HCT116 (cell line): ENCODE results near the gene MEI1. TPM values are rescaled to one million over a fixed set of nuclear protein-coding genes. Genes with fewer than 3 reads are reported as not detected.

Source experiments
- ATAC-seq: fragments of 200-7000 bp; cut with Tn5 transposase; 2 replicates; pipeline ENCODE4 v1.9.1; 2020; ENCODE audit warnings: mild to moderate bottlenecking, moderate library complexity
- BruUV-seq: library from RNA; stranded (reverse); fragments of 400-500 nt; replicated peaks from 2 replicates; lab custom pipeline; 2021; lab: Mats Ljungman, UMichigan
- CTCF ChIA-PET: fragments of 300-600 bp; sonication (Branson Sonifier 250); formaldehyde crosslinking; loops from one replicate; lab custom pipeline; 2021; ENCODE audit warnings: antibody characterized with exemption; lab: Charles Lee
- POLR2A ChIA-PET: fragments of 300-600, 350-600 bp; sonication (Branson Sonifier 250); formaldehyde crosslinking; loops from one replicate; lab custom pipeline; 2021; ENCODE audit warnings: antibody characterized with exemption; lab: Charles Lee
- RAD21 ChIA-PET, 2 experiments: fragments of 300-600 bp; sonication (Branson Sonifier 250); formaldehyde crosslinking; loops; one replicate each; lab custom pipeline; 2023; ENCODE audit warnings: low total read pairs in 2 of 2; ENCODE audit not compliant: uncharacterized antibody in 2 of 2, unreplicated experiment in 2 of 2, low non-redundant PET in 1 of 2; lab: Charles Lee
- DNase-seq: peaks from one replicate; pipeline ENCODE4 v3.0.0-alpha.2; 2010; ENCODE audit warnings: low read depth, low spot score
- H2AFZ ChIP-seq: fragments of 200-600 bp; shearing (Covaris generic), sonication (generic); 2 replicates; pipeline ENCODE4 v1.6.1; 2017; ENCODE audit warnings: low read depth, mixed run types, mixed read lengths, antibody characterized with exemption, low read length; ENCODE audit not compliant: poor library complexity, severe bottlenecking
- H3K27ac ChIP-seq: 2 replicates; pipeline ENCODE4 v1.5.1; 2012; ENCODE audit warnings: low read depth, low read length
- H3K27me3 ChIP-seq: fragments of 200-600 bp; sonication (generic); 2 replicates; pipeline ENCODE4 v1.6.1; 2016; ENCODE audit warnings: mixed run types, low read length, mixed read lengths; ENCODE audit not compliant: insufficient read depth
- H3K36me3 ChIP-seq, 2 experiments: fragments of 200-500 bp in 1 of 2; fragments of 200-600 bp in 1 of 2; sonication (Bioruptor generic) in 1 of 2; sonication (generic) in 1 of 2; 2 replicates each; pipeline versions ENCODE4 v1.5.1 to v1.6.1; 2014 to 2016; ENCODE audit warnings: low read length in 2 of 2, inconsistent platforms in 1 of 2, mixed read lengths in 1 of 2, mixed run types in 1 of 2; ENCODE audit not compliant: insufficient read depth in 2 of 2, control insufficient read depth in 1 of 2
- H3K4me1 ChIP-seq, 2 experiments: fragments of 200-600 bp in 1 of 2; sonication (generic) in 1 of 2; 2 replicates each; pipeline versions ENCODE4 v1.5.1 to v1.6.1; 2012 to 2017; ENCODE audit warnings: low read length in 2 of 2, inconsistent platforms in 1 of 2, mild to moderate bottlenecking in 1 of 2, mixed read lengths in 1 of 2, mixed run types in 1 of 2, moderate library complexity in 1 of 2; ENCODE audit not compliant: insufficient read depth in 2 of 2, control insufficient read depth in 1 of 2
- H3K4me2 ChIP-seq: fragments of 200-600 bp; sonication (generic); 2 replicates; pipeline ENCODE4 v1.6.1; 2017; ENCODE audit warnings: mixed run types, low read length, mixed read lengths
- H3K4me3 ChIP-seq, 2 experiments: fragments of 200-600 bp in 1 of 2; sonication (generic) in 1 of 2; replicated peaks in 1 of 2; 2 replicates each; pipeline ENCODE4 v1.5.1; 2011 to 2016; ENCODE audit warnings: low read length in 2 of 2, control low read depth in 1 of 2, low read depth in 1 of 2, mild to moderate bottlenecking in 1 of 2, mixed read lengths in 1 of 2, mixed run types in 1 of 2
- H3K79me2 ChIP-seq: fragments of 200-600 bp; sonication (generic); 2 replicates; pipeline ENCODE4 v1.6.1; 2017; ENCODE audit warnings: mild to moderate bottlenecking, mixed run types, low read length, moderate library complexity, mixed read lengths; ENCODE audit not compliant: insufficient read depth
- H3K9ac ChIP-seq: fragments of 200-600 bp; sonication (generic); 2 replicates; pipeline ENCODE4 v1.6.1; 2016; ENCODE audit warnings: low read length, mixed read lengths
- H3K9me2 ChIP-seq: fragments of 200-600 bp; sonication (generic), shearing (Covaris generic); 2 replicates; pipeline ENCODE4 v1.6.1; 2017; ENCODE audit warnings: mixed run types, mild to moderate bottlenecking, moderate library complexity; ENCODE audit not compliant: insufficient read depth
- H3K9me3 ChIP-seq, 2 experiments: fragments of 200-500 bp in 1 of 2; fragments of 200-600 bp in 1 of 2; sonication (Bioruptor generic) in 1 of 2; sonication (generic) in 1 of 2; 2 replicates each; pipeline ENCODE4 v1.6.1; 2014 to 2017; ENCODE audit warnings: low read length in 2 of 2, mixed read lengths in 2 of 2, inconsistent platforms in 1 of 2, low read depth in 1 of 2, mild to moderate bottlenecking in 1 of 2, mixed run types in 1 of 2, moderate library complexity in 1 of 2; ENCODE audit not compliant: control insufficient read depth in 1 of 2, insufficient read depth in 1 of 2
- H4K20me1 ChIP-seq: fragments of 200-600 bp; sonication (generic), shearing (Covaris generic); 2 replicates; pipeline ENCODE4 v1.6.1; 2017; ENCODE audit warnings: mixed run types, mild to moderate bottlenecking, moderate library complexity; ENCODE audit not compliant: insufficient read depth
- ATF3 ChIP-seq: IDR thresholded peaks from 2 replicates; pipeline ENCODE4 v1.6.1; 2012
- CBX3 ChIP-seq: IDR thresholded peaks from 2 replicates; pipeline ENCODE4 v1.6.1; 2012; ENCODE audit warnings: low read depth
- CEBPB ChIP-seq: IDR thresholded peaks from 2 replicates; pipeline ENCODE4 v1.6.1; 2012; ENCODE audit warnings: low read depth
- EGR1 ChIP-seq: IDR thresholded peaks from 2 replicates; pipeline ENCODE4 v1.6.1; 2012; ENCODE audit warnings: low read depth
- ELF1 ChIP-seq: IDR thresholded peaks from 2 replicates; pipeline ENCODE4 v1.6.1; 2012; ENCODE audit warnings: low read depth, borderline replicate concordance
- EZH2 ChIP-seq: fragments of 200-600 bp; sonication (generic); IDR thresholded peaks from 2 replicates; pipeline ENCODE4 v1.6.1; 2017; ENCODE audit warnings: antibody characterized with exemption, mixed run types
- FOSL1 ChIP-seq: IDR thresholded peaks from 2 replicates; pipeline ENCODE4 v1.6.1; 2012; ENCODE audit warnings: low read depth
- JUND ChIP-seq: IDR thresholded peaks from 2 replicates; pipeline ENCODE4 v1.6.1; 2012
- POLR2A ChIP-seq: IDR thresholded peaks from 2 replicates; pipeline ENCODE4 v1.7.0; 2011; ENCODE audit warnings: borderline replicate concordance; ENCODE audit not compliant: insufficient read depth, insufficient read length; ENCODE audit errors: extremely low read depth
- RAD21 ChIP-seq: IDR thresholded peaks from 2 replicates; pipeline ENCODE4 v1.6.1; 2012; ENCODE audit warnings: low read depth, mild to moderate bottlenecking
- REST ChIP-seq: IDR thresholded peaks from 2 replicates; pipeline ENCODE4 v1.6.1; 2012; ENCODE audit warnings: low read depth
- SIN3A ChIP-seq: IDR thresholded peaks from 2 replicates; pipeline ENCODE4 v1.6.1; 2012; ENCODE audit warnings: low read depth
- SP1 ChIP-seq: IDR thresholded peaks from 2 replicates; pipeline ENCODE4 v1.6.1; 2012; ENCODE audit warnings: low read depth
- SRF ChIP-seq: IDR thresholded peaks from 2 replicates; pipeline ENCODE4 v1.6.1; 2012; ENCODE audit warnings: low read depth
- TCF7L2 ChIP-seq: IDR thresholded peaks from 2 replicates; pipeline ENCODE4 v1.7.0; 2011; ENCODE audit warnings: borderline replicate concordance, inconsistent platforms; ENCODE audit not compliant: insufficient read depth, insufficient read length; ENCODE audit errors: extremely low read depth
- ZBTB33 ChIP-seq: IDR thresholded peaks from 2 replicates; pipeline ENCODE4 v1.6.1; 2011; ENCODE audit warnings: mild to moderate bottlenecking, low read length, moderate library complexity; ENCODE audit not compliant: insufficient replicate concordance; ENCODE audit errors: extremely low read depth
- ZFX ChIP-seq: fragments of 450-650 bp; IDR thresholded peaks from 2 replicates; pipeline ENCODE4 v1.6.1; 2017
- intact Hi-C: fragments of 100-400 bp; cut with micrococcal nuclease; formaldehyde crosslinking; loops from 2 replicates; pipeline ENCODE4 v1.10.0; 2022
- total RNA-seq: library from RNA; stranded (reverse); gene quantifications from one replicate; pipeline ENCODE4 v1.2.1, GENCODE V29; 2021; ENCODE audit not compliant: unreplicated experiment
- TF ChIP-seq, protein P1 (sequence below): IDR thresholded peaks from 2 replicates; pipeline ENCODE4 v1.6.1; 2012

MEI1 gene
- total RNA-seq, 1 experiment from 2014 or later: 0.64 TPM

DNA sequence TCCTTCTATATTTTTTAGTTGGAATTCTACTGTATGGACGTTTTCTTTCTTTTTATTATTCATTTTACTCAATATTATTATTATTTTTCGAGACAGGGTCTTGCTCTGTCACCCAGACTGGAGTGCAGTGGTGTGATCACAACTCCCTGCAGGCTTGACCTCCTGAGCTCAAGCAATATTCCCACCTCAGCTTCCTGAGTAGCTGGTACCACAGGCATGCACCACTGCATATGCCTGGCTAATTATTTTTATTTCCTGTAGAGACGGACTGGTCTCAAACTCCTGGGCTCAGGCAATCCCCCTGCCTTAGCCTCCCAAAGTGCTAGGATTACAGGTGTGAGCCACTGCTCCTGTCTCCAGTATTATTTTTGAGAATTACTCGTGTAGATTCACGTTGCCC lies 67.2 kb downstream of the MEI1 start:
- TF ChIP-seq SRF (no peak), CEBPB (no peak), ZBTB33 (no peak), ZFX (no peak)
- Histone ChIP-seq H3K79me2 (no peaks in the 10 kb centered on the region), H3K27ac (no peak overlapping the region), H3K4me1 (peaks cover 0 to 21% of the 10 kb centered on the region in 2 experiments; a peak in 2 of 4 replicates), H3K9ac (no peak overlapping the region), H3K9me2 (no peaks in the 10 kb centered on the region), H3K4me3 (no peak overlapping the region), H3K9me3 (no peaks in the 10 kb centered on the region), H3K36me3 (no peaks in the 10 kb centered on the region), H4K20me1 (no peaks in the 10 kb centered on the region), H2AFZ (no peak overlapping the region), H3K4me2 (no peak overlapping the region), H3K27me3 (no peaks in the 10 kb centered on the region)
- RAD21 ChIA-PET: no interaction called here
- POLR2A ChIA-PET: no interaction called here
- intact Hi-C loops: no loop called here
- ATAC-seq (no peak), DNase-seq (no peak)
- CTCF ChIA-PET: no interaction called here
- no TSS peak for BruUV-seq

- H3K27ac ChIP-seq: no peak overlapping the region
- 0 out of 2 replicates have a peak, but pooled peaks cover 2% of the 10 kb centered on the region for H3K9me2 ChIP-seq
- ChIA-PET CTCF (interaction anchor here (1.0 to 1.9 kb wide), 2 partner anchors 22 to 71 kb away, joined by 6 read pairs; no protein-coding TSS in a partner anchor), POLR2A (no interaction called here), RAD21 (no interaction called here)
- H3K4me1 ChIP-seq: peaks cover 7 to 39% of the 10 kb centered on the region in 2 experiments
- ATAC-seq: no peak
- DNase-seq: no peak
- no peaks in the 10 kb centered on the region for H4K20me1 ChIP-seq
- H3K9me3 ChIP-seq: no peaks in the 10 kb centered on the region
- H3K4me2 ChIP-seq: peak overlapping the region; percentile 19; the same call in 1 of the 2 replicates
- no peak overlapping the region for H3K4me3 ChIP-seq
- no peaks in the 10 kb centered on the region for H3K79me2 ChIP-seq
- BruUV-seq: no TSS peak
- H3K36me3 ChIP-seq: no peaks in the 10 kb centered on the region
- peak overlapping the region; percentile 17 for H2AFZ ChIP-seq
- H3K9ac ChIP-seq: no peak overlapping the region
- H3K27me3 ChIP-seq: no peaks in the 10 kb centered on the region
- intact Hi-C loops: no loop called here
- TF ChIP-seq TCF7L2 (no peak), ELF1 (no peak), CBX3 (no peak), FOSL1 (no peak), SP1 (no peak), EZH2 (no peak), SRF (no peak), SIN3A (no peak), CEBPB (no peak), REST (no peak), EGR1 (no peak), POLR2A (no peak), ATF3 (no peak), JUND (no peak), RAD21 (no peak), ZFX (no peak)
- TF ChIP-seq, protein P1, sequence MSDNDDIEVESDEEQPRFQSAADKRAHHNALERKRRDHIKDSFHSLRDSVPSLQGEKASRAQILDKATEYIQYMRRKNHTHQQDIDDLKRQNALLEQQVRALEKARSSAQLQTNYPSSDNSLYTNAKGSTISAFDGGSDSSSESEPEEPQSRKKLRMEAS: no peak
Measured at GRCh38 chr22:41768430-41768829, 69.1 kb downstream of the MEI1 start.
